ENCODE measurements around the gene ATP8A1. TPM values are rescaled to one million over a fixed set of nuclear protein-coding genes. Genes with fewer than 3 reads are reported as not detected.

The ATP8A1 gene
- total RNA-seq, 2 experiments from 2014 or later: 80.0 to 141 TPM

GRCh38 chr4:42478946-42479345, 178.0 kb downstream of the ATP8A1 start:
- Histone ChIP-seq H3K27ac (ENCODE audit: low read depth, low read length, poor library complexity, severe bottlenecking) (no peak overlapping the region), H3K36me3 (ENCODE audit: insufficient read depth, low read length) (peaks cover 72% of the 10 kb centered on the region), H3K4me2 (ENCODE audit: low read length) (no peak overlapping the region), H2AFZ (ENCODE audit: low read length) (no peak overlapping the region), H3K79me2 (ENCODE audit: insufficient read depth, low read depth, low read length) (no peaks in the 10 kb centered on the region), H3K4me1 (ENCODE audit: insufficient read depth, low read length, poor library complexity, severe bottlenecking) (no peaks in the 10 kb centered on the region), H3K9me3 (ENCODE audit: low read length) (no peaks in the 10 kb centered on the region), H3K4me3 (ENCODE audit: low read depth, low read length, poor library complexity, severe bottlenecking) (no peak overlapping the region), H3K9me2 (ENCODE audit: insufficient read depth, low read length) (no peaks in the 10 kb centered on the region), H4K20me1 (ENCODE audit: insufficient read depth, low read length) (no peaks in the 10 kb centered on the region)
- BruUV-seq (replicated peaks): no TSS peak
- CTCF ChIA-PET (ENCODE audit: unreplicated experiment): no interaction called here
- no peak for DNase-seq (ENCODE audit: low spot score)
- TF ChIP-seq EZH2phosphoT487 (IDR thresholded peaks at IDR 0.05; ENCODE audit: borderline replicate concordance, low read depth, low read length): no peak
- TF ChIP-seq, protein P1, sequence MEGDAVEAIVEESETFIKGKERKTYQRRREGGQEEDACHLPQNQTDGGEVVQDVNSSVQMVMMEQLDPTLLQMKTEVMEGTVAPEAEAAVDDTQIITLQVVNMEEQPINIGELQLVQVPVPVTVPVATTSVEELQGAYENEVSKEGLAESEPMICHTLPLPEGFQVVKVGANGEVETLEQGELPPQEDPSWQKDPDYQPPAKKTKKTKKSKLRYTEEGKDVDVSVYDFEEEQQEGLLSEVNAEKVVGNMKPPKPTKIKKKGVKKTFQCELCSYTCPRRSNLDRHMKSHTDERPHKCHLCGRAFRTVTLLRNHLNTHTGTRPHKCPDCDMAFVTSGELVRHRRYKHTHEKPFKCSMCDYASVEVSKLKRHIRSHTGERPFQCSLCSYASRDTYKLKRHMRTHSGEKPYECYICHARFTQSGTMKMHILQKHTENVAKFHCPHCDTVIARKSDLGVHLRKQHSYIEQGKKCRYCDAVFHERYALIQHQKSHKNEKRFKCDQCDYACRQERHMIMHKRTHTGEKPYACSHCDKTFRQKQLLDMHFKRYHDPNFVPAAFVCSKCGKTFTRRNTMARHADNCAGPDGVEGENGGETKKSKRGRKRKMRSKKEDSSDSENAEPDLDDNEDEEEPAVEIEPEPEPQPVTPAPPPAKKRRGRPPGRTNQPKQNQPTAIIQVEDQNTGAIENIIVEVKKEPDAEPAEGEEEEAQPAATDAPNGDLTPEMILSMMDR (conservative IDR thresholded peaks at IDR 0.05; ENCODE audit: low read length): no peak
- POLR2A ChIA-PET: interaction anchor here (0.5 kb wide), 1 partner anchor 12 kb away, joined by 4 read pairs; no protein-coding TSS in a partner anchor
- intact Hi-C loops (cut with micrococcal nuclease; ENCODE audit: unreplicated experiment): no loop called here

- no peak overlapping the region for H3K4me3 ChIP-seq (ENCODE audit: low read depth, low read length, poor library complexity, severe bottlenecking)
- H3K36me3 ChIP-seq (ENCODE audit: insufficient read depth, low read length): peaks cover 68% of the 10 kb centered on the region
- BruUV-seq (replicated peaks): no TSS peak
- no peaks in the 10 kb centered on the region for H3K9me3 ChIP-seq (ENCODE audit: low read length)
- no peak overlapping the region for H3K27ac ChIP-seq (ENCODE audit: low read depth, low read length, poor library complexity, severe bottlenecking)
- no peaks in the 10 kb centered on the region for H3K9me2 ChIP-seq (ENCODE audit: insufficient read depth, low read length)
- H4K20me1 ChIP-seq (ENCODE audit: insufficient read depth, low read length): no peaks in the 10 kb centered on the region
- TF ChIP-seq, protein P1 (conservative IDR thresholded peaks at IDR 0.05; ENCODE audit: low read length): no peak
- no peak for TF ChIP-seq EZH2phosphoT487 (IDR thresholded peaks at IDR 0.05; ENCODE audit: borderline replicate concordance, low read depth, low read length)
- intact Hi-C loops (cut with micrococcal nuclease; ENCODE audit: unreplicated experiment): no loop called here
- no peaks in the 10 kb centered on the region for H3K79me2 ChIP-seq (ENCODE audit: insufficient read depth, low read depth, low read length)
- POLR2A ChIA-PET: interaction anchor here (0.5 kb wide), 1 partner anchor 11 kb away, joined by 4 read pairs; no protein-coding TSS in a partner anchor
- no peak for DNase-seq (ENCODE audit: low spot score)
- H3K4me1 ChIP-seq (ENCODE audit: insufficient read depth, low read length, poor library complexity, severe bottlenecking): no peaks in the 10 kb centered on the region
- CTCF ChIA-PET (ENCODE audit: unreplicated experiment): no interaction called here
- no peak overlapping the region for H3K4me2 ChIP-seq (ENCODE audit: low read length)
- H2AFZ ChIP-seq (ENCODE audit: low read length): no peak overlapping the region
Measured at GRCh38 chr4:42478509-42478908, 178.4 kb downstream of the ATP8A1 start.

DNA sequence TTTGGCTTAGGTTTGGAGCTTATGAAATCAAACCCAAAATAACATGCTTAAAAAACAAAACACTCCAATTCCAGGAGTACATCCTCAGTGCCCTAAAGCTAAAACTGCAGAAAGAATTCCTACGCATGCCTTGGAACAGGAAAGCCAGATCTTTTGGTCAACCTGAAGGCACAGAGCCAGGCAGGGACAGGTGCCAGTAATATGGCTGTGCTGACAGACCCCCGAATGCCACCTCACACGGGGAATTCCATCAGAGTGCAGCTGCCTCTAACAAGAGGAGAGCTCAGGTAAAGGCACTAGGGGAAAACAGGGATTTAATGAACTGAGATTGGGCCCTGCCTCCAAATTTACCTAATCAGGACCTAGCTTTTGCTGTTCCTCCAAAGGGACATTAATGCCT, 182.5 kb downstream of the ATP8A1 start:
- Histone ChIP-seq H3K9me3 (ENCODE audit: low read length) (no peaks in the 10 kb centered on the region), H3K4me1 (ENCODE audit: insufficient read depth, low read length, poor library complexity, severe bottlenecking) (no peaks in the 10 kb centered on the region), H4K20me1 (ENCODE audit: insufficient read depth, low read length) (no peaks in the 10 kb centered on the region), H3K36me3 (ENCODE audit: insufficient read depth, low read length) (peaks cover 31% of the 10 kb centered on the region), H3K79me2 (ENCODE audit: insufficient read depth, low read depth, low read length) (no peaks in the 10 kb centered on the region), H3K4me3 (ENCODE audit: low read depth, low read length, poor library complexity, severe bottlenecking) (no peak overlapping the region), H3K4me2 (ENCODE audit: low read length) (no peak overlapping the region), H3K9me2 (ENCODE audit: insufficient read depth, low read length) (no peaks in the 10 kb centered on the region), H2AFZ (ENCODE audit: low read length) (no peak overlapping the region), H3K27ac (ENCODE audit: low read depth, low read length, poor library complexity, severe bottlenecking) (no peak overlapping the region)
- ChIA-PET CTCF (ENCODE audit: unreplicated experiment) (no interaction called here), POLR2A (no interaction called here)
- no peak for TF ChIP-seq EZH2phosphoT487 (IDR thresholded peaks at IDR 0.05; ENCODE audit: borderline replicate concordance, low read depth, low read length)
- TF ChIP-seq, protein P1 (conservative IDR thresholded peaks at IDR 0.05; ENCODE audit: low read length): no peak
- BruUV-seq (replicated peaks): no TSS peak
- intact Hi-C loops (cut with micrococcal nuclease; ENCODE audit: unreplicated experiment): no loop called here
- no peak for DNase-seq (ENCODE audit: low spot score)
